ENCODE results near the gene GPR142.

The GPR142 gene

DNA sequence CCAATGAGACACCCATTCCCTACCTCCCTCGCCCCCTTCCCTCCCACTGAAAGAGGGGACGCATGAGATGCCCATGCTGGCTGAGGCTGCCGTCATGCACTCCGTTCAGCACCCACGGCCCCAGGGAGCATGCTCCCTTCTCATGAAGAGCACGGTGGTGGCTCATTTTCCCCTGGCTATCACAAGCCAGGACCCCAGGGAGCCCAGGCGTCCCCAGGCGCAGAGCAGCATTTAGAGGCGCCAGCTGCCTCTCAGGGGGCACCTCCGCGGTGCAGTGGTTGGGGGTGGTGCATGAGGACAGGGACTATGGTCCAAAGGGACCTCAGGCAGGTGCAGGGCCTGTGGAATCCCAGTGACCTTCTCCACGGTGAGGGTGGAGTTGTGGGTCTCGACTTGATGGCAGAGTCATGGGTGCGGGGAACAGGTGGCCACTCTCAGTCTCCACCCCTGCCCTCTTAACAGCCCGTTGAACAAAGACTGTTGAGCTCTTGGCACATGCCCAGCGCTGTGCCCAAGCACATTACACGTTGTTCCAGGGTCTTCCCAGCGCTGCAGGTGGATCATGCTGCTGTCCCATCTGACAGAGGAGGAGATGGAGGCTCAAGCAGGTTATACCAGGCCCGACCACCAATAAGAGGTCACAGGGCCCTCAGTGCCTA lies 27.6 kb upstream of the GPR142 start:
- Histone ChIP-seq H3K4me1 (ENCODE audit: insufficient read depth, low read length, poor library complexity, severe bottlenecking) (no peaks in the 10 kb centered on the region), H3F3A (ENCODE audit: low read depth) (no peaks in the 10 kb centered on the region), H3K4me3 (ENCODE audit: low read length, poor library complexity, severe bottlenecking) (no peak overlapping the region), H3K9me2 (replicated peaks; ENCODE audit: low read depth, low read length) (no peaks in the 10 kb centered on the region), H3K9me3 (ENCODE audit: insufficient read depth, low read depth, low read length) (no peaks in the 10 kb centered on the region), H4K20me1 (ENCODE audit: insufficient read depth, low read length, poor library complexity, severe bottlenecking) (no peaks in the 10 kb centered on the region), H3K9ac (ENCODE audit: low read depth, low read length, poor library complexity, severe bottlenecking) (no peak overlapping the region), H3K79me2 (ENCODE audit: insufficient read depth, low read length) (no peaks in the 10 kb centered on the region), H3K27me3 (ENCODE audit: insufficient read depth, low read length, poor library complexity, severe bottlenecking) (no peaks in the 10 kb centered on the region), H3K4me2 (ENCODE audit: low read depth, low read length, poor library complexity, severe bottlenecking) (no peak overlapping the region), H3K36me3 (ENCODE audit: insufficient read depth, low read length) (no peaks in the 10 kb centered on the region), H2AFZ (ENCODE audit: low read length) (no peak overlapping the region)
- TF ChIP-seq EZH2phosphoT487 (IDR thresholded peaks at IDR 0.05; ENCODE audit: borderline replicate concordance) = no peak
- TF ChIP-seq, protein P1, sequence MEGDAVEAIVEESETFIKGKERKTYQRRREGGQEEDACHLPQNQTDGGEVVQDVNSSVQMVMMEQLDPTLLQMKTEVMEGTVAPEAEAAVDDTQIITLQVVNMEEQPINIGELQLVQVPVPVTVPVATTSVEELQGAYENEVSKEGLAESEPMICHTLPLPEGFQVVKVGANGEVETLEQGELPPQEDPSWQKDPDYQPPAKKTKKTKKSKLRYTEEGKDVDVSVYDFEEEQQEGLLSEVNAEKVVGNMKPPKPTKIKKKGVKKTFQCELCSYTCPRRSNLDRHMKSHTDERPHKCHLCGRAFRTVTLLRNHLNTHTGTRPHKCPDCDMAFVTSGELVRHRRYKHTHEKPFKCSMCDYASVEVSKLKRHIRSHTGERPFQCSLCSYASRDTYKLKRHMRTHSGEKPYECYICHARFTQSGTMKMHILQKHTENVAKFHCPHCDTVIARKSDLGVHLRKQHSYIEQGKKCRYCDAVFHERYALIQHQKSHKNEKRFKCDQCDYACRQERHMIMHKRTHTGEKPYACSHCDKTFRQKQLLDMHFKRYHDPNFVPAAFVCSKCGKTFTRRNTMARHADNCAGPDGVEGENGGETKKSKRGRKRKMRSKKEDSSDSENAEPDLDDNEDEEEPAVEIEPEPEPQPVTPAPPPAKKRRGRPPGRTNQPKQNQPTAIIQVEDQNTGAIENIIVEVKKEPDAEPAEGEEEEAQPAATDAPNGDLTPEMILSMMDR (conservative IDR thresholded peaks at IDR 0.05; ENCODE audit: low read length) = no peak

- Histone ChIP-seq H3K9ac (ENCODE audit: low read depth, low read length, poor library complexity, severe bottlenecking) (no peak overlapping the region), H3K4me2 (ENCODE audit: low read depth, low read length, poor library complexity, severe bottlenecking) (no peak overlapping the region)
Measured at GRCh38 chr17:74340470-74341023, 26.8 kb upstream of the GPR142 start.

DNA sequence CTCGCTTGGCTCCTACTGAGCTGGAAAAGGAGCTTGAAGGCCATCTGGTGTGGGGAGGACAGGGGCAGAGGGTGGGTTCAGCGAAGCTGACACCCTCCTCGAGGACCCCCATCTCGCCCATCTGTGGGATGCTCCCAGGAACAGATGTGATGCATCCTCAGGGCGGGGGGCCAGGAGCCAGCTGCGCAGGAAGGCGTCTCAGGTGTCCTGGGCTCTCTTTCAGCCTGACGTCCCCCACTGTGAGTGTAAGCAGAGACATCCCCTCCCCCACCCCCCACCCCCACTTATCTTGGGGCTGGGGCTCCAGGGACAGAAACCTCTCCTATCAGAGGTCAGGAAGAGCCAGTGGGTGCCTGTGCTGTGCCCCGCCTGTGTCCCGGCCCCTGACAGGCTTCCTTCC lies 25.1 kb upstream of the GPR142 start:
- H3K27me3 ChIP-seq (ENCODE audit: insufficient read depth, low read length, poor library complexity, severe bottlenecking) = no peaks in the 10 kb centered on the region
- H3K9me3 ChIP-seq (ENCODE audit: insufficient read depth, low read depth, low read length) = no peaks in the 10 kb centered on the region
- H4K20me1 ChIP-seq (ENCODE audit: insufficient read depth, low read length, poor library complexity, severe bottlenecking) = no peaks in the 10 kb centered on the region

More at GRCh38 chr17:74340470-74341023, 26.8 kb upstream of the GPR142 start:
- Histone ChIP-seq H2AFZ (ENCODE audit: low read length) (no peak overlapping the region), H3K9me3 (ENCODE audit: insufficient read depth, low read depth, low read length) (no peaks in the 10 kb centered on the region), H4K20me1 (ENCODE audit: insufficient read depth, low read length, poor library complexity, severe bottlenecking) (no peaks in the 10 kb centered on the region), H3K27me3 (ENCODE audit: insufficient read depth, low read length, poor library complexity, severe bottlenecking) (no peaks in the 10 kb centered on the region), H3K4me1 (ENCODE audit: insufficient read depth, low read length, poor library complexity, severe bottlenecking) (no peaks in the 10 kb centered on the region), H3F3A (ENCODE audit: low read depth) (no peaks in the 10 kb centered on the region), H3K79me2 (ENCODE audit: insufficient read depth, low read length) (no peaks in the 10 kb centered on the region), H3K4me3 (ENCODE audit: low read length, poor library complexity, severe bottlenecking) (no peak overlapping the region), H3K9me2 (replicated peaks; ENCODE audit: low read depth, low read length) (no peaks in the 10 kb centered on the region), H3K36me3 (ENCODE audit: insufficient read depth, low read length) (no peaks in the 10 kb centered on the region)
- no peak for TF ChIP-seq EZH2phosphoT487 (IDR thresholded peaks at IDR 0.05; ENCODE audit: borderline replicate concordance)
- TF ChIP-seq, protein P1 (conservative IDR thresholded peaks at IDR 0.05; ENCODE audit: low read length) = no peak

More for the DNA sequence above, 25.1 kb upstream of the GPR142 start:
- H3K4me3 ChIP-seq (ENCODE audit: low read length, poor library complexity, severe bottlenecking) = no peak overlapping the region
- no peak overlapping the region for H3K9ac ChIP-seq (ENCODE audit: low read depth, low read length, poor library complexity, severe bottlenecking)
- no peaks in the 10 kb centered on the region for H3K36me3 ChIP-seq (ENCODE audit: insufficient read depth, low read length)
- no peak overlapping the region for H3K4me2 ChIP-seq (ENCODE audit: low read depth, low read length, poor library complexity, severe bottlenecking)
- H3F3A ChIP-seq (ENCODE audit: low read depth) = no peaks in the 10 kb centered on the region
- H3K4me1 ChIP-seq (ENCODE audit: insufficient read depth, low read length, poor library complexity, severe bottlenecking) = no peaks in the 10 kb centered on the region
- TF ChIP-seq, protein P1 (conservative IDR thresholded peaks at IDR 0.05; ENCODE audit: low read length) = no peak
- no peak for TF ChIP-seq EZH2phosphoT487 (IDR thresholded peaks at IDR 0.05; ENCODE audit: borderline replicate concordance)
- H3K79me2 ChIP-seq (ENCODE audit: insufficient read depth, low read length) = no peaks in the 10 kb centered on the region
- H3K9me2 ChIP-seq (replicated peaks; ENCODE audit: low read depth, low read length) = no peaks in the 10 kb centered on the region
- no peak overlapping the region for H2AFZ ChIP-seq (ENCODE audit: low read length)
